Endothelial cell of umbilical vein (primary cell): Measurements from ENCODE around the gene COX8C. TPM values are rescaled to one million over a fixed set of nuclear protein-coding genes. Genes with fewer than 3 reads are reported as not detected.

ENCODE experiments used
- BruUV-seq: library from RNA; stranded (reverse); fragments of 400-500 nt; replicated peaks from 2 replicates; lab custom pipeline; 2021; lab: Mats Ljungman, UMichigan
- CTCF ChIA-PET: fragments of 300-600, 350-600 bp; sonication (Branson Sonifier 250); formaldehyde crosslinking; loops from one replicate; lab custom pipeline; 2021; ENCODE audit warnings: antibody characterized with exemption, inconsistent platforms; lab: Charles Lee
- POLR2A ChIA-PET: fragments of 300-600, 350-600 bp; sonication (Branson Sonifier 250); formaldehyde crosslinking; loops from one replicate; lab custom pipeline; 2021; ENCODE audit warnings: antibody characterized with exemption, inconsistent platforms; lab: Charles Lee
- DNase-seq: peaks from one replicate; pipeline ENCODE4 v3.0.0-alpha.2; 2011; ENCODE audit warnings: low read depth, low spot score
- FAIRE-seq: peaks from 2 replicates; lab custom pipeline; 2011; peaks lifted over from hg19 to GRCh38; lab: Jason Lieb, UNC
- H2AFZ ChIP-seq: 2 replicates; pipeline ENCODE4 v1.6.0; 2012; ENCODE audit warnings: low read depth, low read length, control low read depth, inconsistent platforms
- H3K27ac ChIP-seq: 2 replicates; pipeline ENCODE4 v1.5.1; 2011; ENCODE audit warnings: low read depth, mild to moderate bottlenecking, control low read depth, low read length, moderate library complexity; ENCODE audit not compliant: insufficient read depth
- H3K27me3 ChIP-seq, 2 experiments: 2 replicates each; pipeline versions ENCODE4 v1.6.0 to v1.6.1; 2011; ENCODE audit warnings: low read length in 2 of 2, mixed read lengths in 1 of 2; ENCODE audit not compliant: control insufficient read depth in 2 of 2, insufficient read depth in 2 of 2
- H3K36me3 ChIP-seq, 2 experiments: 2 replicates in 1 of 2; 3 replicates in 1 of 2; pipeline ENCODE4 v1.5.1; 2011; ENCODE audit warnings: low read length in 2 of 2, mild to moderate bottlenecking in 1 of 2, moderate library complexity in 1 of 2; ENCODE audit not compliant: control insufficient read depth in 2 of 2, insufficient read depth in 2 of 2; ENCODE audit errors: extremely low read depth in 1 of 2
- H3K4me1 ChIP-seq: 3 replicates; pipeline ENCODE4 v1.5.1; 2011; ENCODE audit warnings: mild to moderate bottlenecking, low read length; ENCODE audit not compliant: control insufficient read depth, insufficient read depth; ENCODE audit errors: extremely low read depth
- H3K4me2 ChIP-seq: 2 replicates; pipeline ENCODE4 v1.6.1; 2011; ENCODE audit warnings: low read length, control low read depth, mixed read lengths; ENCODE audit not compliant: insufficient read depth
- H3K4me3 ChIP-seq, 3 experiments: fragments of 200-600 bp in 1 of 3; sonication (generic), shearing (Covaris generic) in 1 of 3; replicated peaks in 1 of 3; 2 replicates each; pipeline ENCODE4 v1.5.1; 2011 to 2016; ENCODE audit warnings: control low read depth in 3 of 3, low read length in 3 of 3, mild to moderate bottlenecking in 2 of 3, inconsistent platforms in 1 of 3, low read depth in 1 of 3, moderate library complexity in 1 of 3; ENCODE audit not compliant: insufficient read depth in 1 of 3
- H3K79me2 ChIP-seq: 2 replicates; pipeline ENCODE4 v1.6.0; 2012; ENCODE audit warnings: low read length, inconsistent platforms; ENCODE audit not compliant: control insufficient read depth, insufficient read depth
- H3K9ac ChIP-seq: replicated peaks from 2 replicates; pipeline ENCODE3; 2011; ENCODE audit warnings: low read length, control low read depth; ENCODE audit not compliant: insufficient read depth; ENCODE audit errors: extremely low read depth
- H3K9me1 ChIP-seq: replicated peaks from 3 replicates; pipeline ENCODE4 v1.6.0; 2011; ENCODE audit warnings: mild to moderate bottlenecking, low read length; ENCODE audit not compliant: control insufficient read depth, insufficient read depth; ENCODE audit errors: extremely low read depth
- H3K9me3 ChIP-seq: replicated peaks from 2 replicates; pipeline ENCODE4 v1.5.1; 2012; ENCODE audit warnings: low read length, inconsistent platforms; ENCODE audit not compliant: control insufficient read depth, insufficient read depth
- H4K20me1 ChIP-seq: replicated peaks from 2 replicates; pipeline ENCODE3; 2011; ENCODE audit warnings: mild to moderate bottlenecking, low read length; ENCODE audit not compliant: control insufficient read depth, insufficient read depth; ENCODE audit errors: extremely low read depth
- CTCF ChIP-seq, 2 donors: IDR thresholded peaks; 1 replicate in 1 of 2; 2 replicates in 1 of 2; pipeline ENCODE4 v1.5.1; 2011; ENCODE audit warnings: low read length in 2 of 2, mild to moderate bottlenecking in 2 of 2, moderate library complexity in 2 of 2, control low read depth in 1 of 2, inconsistent platforms in 1 of 2, low read depth in 1 of 2; ENCODE audit not compliant: insufficient read depth in 1 of 2; ENCODE audit errors: extremely low read depth in 1 of 2
- EZH2 ChIP-seq: IDR thresholded peaks from 2 replicates; pipeline ENCODE4 v1.6.1; 2012; ENCODE audit warnings: borderline replicate concordance, low read depth, mild to moderate bottlenecking, moderate library complexity, low read length, inconsistent platforms; ENCODE audit not compliant: severe bottlenecking
- FOS ChIP-seq: IDR thresholded peaks from 2 replicates; pipeline ENCODE4 v1.6.1; 2011; ENCODE audit warnings: mild to moderate bottlenecking, low read length, moderate library complexity, borderline replicate concordance; ENCODE audit not compliant: insufficient read depth
- GATA2 ChIP-seq: IDR thresholded peaks from 2 replicates; pipeline ENCODE4 v1.7.0; 2011; ENCODE audit warnings: low read depth, mild to moderate bottlenecking, moderate library complexity, mixed read lengths, low read length; ENCODE audit not compliant: insufficient read length, insufficient read depth
- JUN ChIP-seq: IDR thresholded peaks from 2 replicates; pipeline ENCODE4 v1.6.1; 2011; ENCODE audit warnings: borderline replicate concordance, low read depth; ENCODE audit not compliant: insufficient read length, insufficient read depth
- MAX ChIP-seq: IDR thresholded peaks from 2 replicates; pipeline ENCODE4 v1.6.1; 2011; ENCODE audit not compliant: insufficient read depth, insufficient read length
- MYC ChIP-seq: IDR thresholded peaks from one replicate; pipeline ENCODE4 v1.6.1; 2011; ENCODE audit warnings: mild to moderate bottlenecking, low read depth, low read length
- POLR2A ChIP-seq: IDR thresholded peaks from 2 replicates; pipeline ENCODE4 v1.6.1; 2012; ENCODE audit warnings: low read depth, mild to moderate bottlenecking, control low read depth, low read length
- POLR2AphosphoS5 ChIP-seq: IDR thresholded peaks from 2 replicates; pipeline ENCODE4 v1.6.1; 2012; ENCODE audit warnings: low read depth, mild to moderate bottlenecking, control low read depth, low read length, moderate library complexity; ENCODE audit not compliant: insufficient read depth
- dilution Hi-C: fragments of 300-500 bp; cut with MboI; formaldehyde crosslinking; loops from one replicate; pipeline ENCODE4 v1.15.0; 2019; ENCODE audit warnings: low sequenced_read_pairs; ENCODE audit not compliant: extremely low pct_ligation_motif_present
- intact Hi-C: fragments of 100-400 bp; cut with micrococcal nuclease; formaldehyde crosslinking; loops from one replicate; pipeline ENCODE4 v1.10.0; 2022
- polyA plus RNA-seq, 4 experiments: library from polyadenylated mRNA; depleted of rRNA in 3 of 4; stranded (reverse) in 3 of 4; unstranded in 1 of 4; fragments of >200 nt; gene quantifications; 2 replicates each; pipeline versions ENCODE4 v1.2.1 to v1.2.3, GENCODE V29; 2011 to 2012; ENCODE audit warnings: missing spikeins in 1 of 4
- total RNA-seq: library from RNA; stranded (reverse); gene quantifications from 2 replicates; pipeline ENCODE4 v1.2.3, GENCODE V29; 2021

The COX8C gene
- total and polyA plus RNA-seq, 2 donors (not counting 3 experiments of a cell fraction or from before 2014, with no cell fraction given), result not detected

GRCh38 chr14:93309427-93309966 is 37.5 kb upstream of the COX8C start:
- no peak overlapping the region for H2AFZ ChIP-seq
- H3K9me3 ChIP-seq, result no peaks in the 10 kb centered on the region
- CTCF ChIA-PET, result interaction anchor here (0.6 to 1.3 kb wide), 4 partner anchors 9 to 196 kb away, joined by 3 to 7 read pairs (median 4); no protein-coding TSS in a partner anchor
- H3K4me1 ChIP-seq, result peaks cover 29% of the 10 kb centered on the region
- no TSS peak for BruUV-seq
- peak overlapping the region; percentile 68 for H3K4me2 ChIP-seq
- dilution Hi-C loops (no loop called here), intact Hi-C loops (loop anchor here (1.0 kb wide), 2 partner anchors 9 to 22 kb away; no protein-coding TSS in a partner anchor)
- peaks cover 27% of the 10 kb centered on the region for H4K20me1 ChIP-seq
- no peak for TF ChIP-seq POLR2AphosphoS5
- TF ChIP-seq CTCF (IDR thresholded peaks at IDR 0.05; ENCODE audit: extremely low read depth in 1 of 2, insufficient read depth in 1 of 2, low read depth in 1 of 2, low read length in 2 of 2), result no peak
- TF ChIP-seq MAX, result no peak
- TF ChIP-seq FOS, result peak; percentile 60
- TF ChIP-seq MYC, result no peak
- peak; percentile 27 for TF ChIP-seq JUN
- no peak for TF ChIP-seq POLR2A
- TF ChIP-seq GATA2, result peak; percentile 96
- no peak for TF ChIP-seq EZH2
- peaks cover 89% of the 10 kb centered on the region for H3K79me2 ChIP-seq
- no peaks in the 10 kb centered on the region for H3K36me3 ChIP-seq
- no peaks in the 10 kb centered on the region for H3K9me1 ChIP-seq
- H3K4me3 ChIP-seq, result no peak overlapping the region
- H3K9ac ChIP-seq, result no peak overlapping the region
- POLR2A ChIA-PET, result no interaction called here
- FAIRE-seq (peak; percentile 55), DNase-seq (peak; percentile 53)
- H3K27me3 ChIP-seq, result no peaks in the 10 kb centered on the region
- peak overlapping the region; percentile 38 for H3K27ac ChIP-seq
